GM12801 (cell line): ENCODE data around the gene ZSCAN23.

Source experiments
- TF ChIP-seq, protein P1 (sequence below): IDR thresholded peaks from one replicate; pipeline ENCODE4 v1.5.1; 2011; ENCODE audit warnings: control low read depth; ENCODE audit not compliant: insufficient read length; ENCODE audit errors: extremely low read depth

ZSCAN23 gene

DNA sequence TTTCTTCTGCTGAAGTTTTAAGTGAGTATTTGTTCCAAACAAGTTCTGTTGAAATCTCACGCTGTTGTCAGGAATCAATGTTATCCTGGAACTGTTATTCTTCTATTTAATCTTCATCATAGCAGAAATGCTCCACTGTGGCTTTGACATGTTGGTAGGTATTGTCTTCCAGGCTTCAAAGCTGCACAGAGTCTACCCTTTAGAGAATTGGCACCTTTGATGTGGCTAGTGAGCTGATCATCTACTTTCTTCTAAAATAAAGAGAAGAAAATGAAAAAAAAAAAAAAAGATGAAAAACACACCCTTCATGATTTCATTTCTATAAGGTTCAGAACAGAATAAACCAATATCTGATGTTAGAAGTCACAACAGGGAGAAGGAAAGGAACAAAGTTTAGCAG, 5.8 kb upstream of the ZSCAN23 start:
- TF ChIP-seq, protein P1, sequence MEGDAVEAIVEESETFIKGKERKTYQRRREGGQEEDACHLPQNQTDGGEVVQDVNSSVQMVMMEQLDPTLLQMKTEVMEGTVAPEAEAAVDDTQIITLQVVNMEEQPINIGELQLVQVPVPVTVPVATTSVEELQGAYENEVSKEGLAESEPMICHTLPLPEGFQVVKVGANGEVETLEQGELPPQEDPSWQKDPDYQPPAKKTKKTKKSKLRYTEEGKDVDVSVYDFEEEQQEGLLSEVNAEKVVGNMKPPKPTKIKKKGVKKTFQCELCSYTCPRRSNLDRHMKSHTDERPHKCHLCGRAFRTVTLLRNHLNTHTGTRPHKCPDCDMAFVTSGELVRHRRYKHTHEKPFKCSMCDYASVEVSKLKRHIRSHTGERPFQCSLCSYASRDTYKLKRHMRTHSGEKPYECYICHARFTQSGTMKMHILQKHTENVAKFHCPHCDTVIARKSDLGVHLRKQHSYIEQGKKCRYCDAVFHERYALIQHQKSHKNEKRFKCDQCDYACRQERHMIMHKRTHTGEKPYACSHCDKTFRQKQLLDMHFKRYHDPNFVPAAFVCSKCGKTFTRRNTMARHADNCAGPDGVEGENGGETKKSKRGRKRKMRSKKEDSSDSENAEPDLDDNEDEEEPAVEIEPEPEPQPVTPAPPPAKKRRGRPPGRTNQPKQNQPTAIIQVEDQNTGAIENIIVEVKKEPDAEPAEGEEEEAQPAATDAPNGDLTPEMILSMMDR, result no peak

DNA sequence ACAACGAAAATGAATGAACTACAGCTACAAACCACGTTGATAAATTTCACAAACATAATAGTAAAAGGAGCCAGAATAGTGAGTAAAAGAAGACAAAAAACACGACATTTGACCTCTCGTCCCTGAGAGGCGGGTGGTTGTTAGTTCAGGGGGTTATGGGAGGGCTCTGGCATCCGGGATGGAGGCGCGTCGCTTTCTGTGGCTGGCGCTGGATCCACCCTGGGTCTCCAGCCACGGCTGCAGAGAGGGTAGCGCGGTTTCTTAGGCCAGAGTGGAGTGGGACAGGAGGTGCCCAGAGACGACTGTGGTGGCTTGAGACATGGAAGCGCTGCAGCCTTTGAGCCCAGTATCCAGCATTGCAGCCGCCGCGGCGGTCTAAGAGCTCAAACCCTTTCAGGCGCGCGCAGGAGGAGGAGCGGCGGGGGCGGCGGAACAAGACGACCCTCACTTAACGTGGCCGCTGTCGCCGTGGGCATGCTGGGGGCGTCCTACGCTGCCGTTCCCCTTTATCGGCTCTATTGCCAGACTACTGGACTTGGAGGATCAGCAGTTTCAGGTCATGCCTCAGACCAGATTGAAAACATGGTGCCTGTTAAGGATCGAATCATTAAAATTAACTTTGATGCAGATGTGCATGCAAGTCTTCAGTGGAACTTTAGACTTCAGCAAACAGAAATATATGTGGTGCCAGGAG, 3.7 kb upstream of the ZSCAN23 start:
- TF ChIP-seq, protein P1, result no peak

DNA sequence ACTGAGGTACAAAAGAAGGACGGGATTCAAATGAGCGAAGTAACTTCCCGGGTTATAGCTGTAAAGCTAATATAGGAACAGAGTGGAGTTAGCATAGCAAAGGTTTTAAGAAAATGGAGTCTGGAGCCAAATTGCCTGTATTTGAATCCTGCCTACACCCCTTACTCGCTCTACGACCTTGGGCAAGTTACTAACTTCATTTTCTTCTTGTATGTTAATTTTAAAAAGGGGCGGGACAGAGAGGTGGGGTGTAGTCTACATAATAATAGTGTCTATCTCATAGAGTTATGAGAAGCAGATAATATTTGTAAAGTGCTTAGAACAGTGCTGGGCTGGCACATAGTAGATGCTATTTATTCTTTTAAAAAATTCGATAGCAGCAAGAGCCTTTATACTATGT, 705 bp downstream of the ZSCAN23 start:
- TF ChIP-seq, protein P1, result no peak

DNA sequence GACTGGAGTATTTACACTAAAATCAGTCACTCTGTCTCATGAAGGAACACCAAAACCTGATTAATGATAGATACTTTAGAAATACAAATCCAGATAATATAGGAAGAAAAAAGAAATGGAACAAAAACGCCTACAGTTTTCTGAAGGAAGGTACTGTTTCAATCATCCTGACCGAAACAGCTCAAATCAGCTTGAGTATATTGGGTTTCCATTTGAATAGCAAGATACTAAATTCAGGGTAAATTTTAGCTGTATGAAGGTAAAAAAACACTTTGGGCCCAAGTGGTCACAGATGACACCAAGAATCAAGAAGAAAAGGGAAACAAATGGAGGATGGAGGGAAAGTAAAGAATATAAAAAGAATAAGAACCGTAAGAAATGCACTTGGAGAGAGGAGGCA, 6.9 kb downstream of the ZSCAN23 start:
- TF ChIP-seq, protein P1, result no peak

DNA sequence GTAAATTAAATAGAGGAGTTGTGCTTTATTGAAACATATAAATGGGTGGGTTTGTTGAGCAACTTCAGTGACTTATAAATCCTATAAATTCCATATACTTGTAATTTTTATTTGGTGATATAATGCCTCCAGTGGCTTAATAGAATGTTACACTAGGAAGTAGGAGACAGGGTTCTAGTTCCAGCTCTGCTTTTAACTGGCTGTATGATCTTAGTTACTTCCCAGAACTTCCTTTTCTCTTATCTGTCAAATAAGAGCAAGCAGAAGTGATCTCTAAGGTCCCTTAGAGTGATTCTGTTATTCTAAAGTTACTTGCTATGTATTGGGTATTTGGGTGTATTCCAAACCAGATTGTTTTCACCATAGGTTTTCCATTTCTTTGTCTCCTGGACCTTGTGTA, 10.2 kb downstream of the ZSCAN23 start:
- TF ChIP-seq, protein P1, result no peak

DNA sequence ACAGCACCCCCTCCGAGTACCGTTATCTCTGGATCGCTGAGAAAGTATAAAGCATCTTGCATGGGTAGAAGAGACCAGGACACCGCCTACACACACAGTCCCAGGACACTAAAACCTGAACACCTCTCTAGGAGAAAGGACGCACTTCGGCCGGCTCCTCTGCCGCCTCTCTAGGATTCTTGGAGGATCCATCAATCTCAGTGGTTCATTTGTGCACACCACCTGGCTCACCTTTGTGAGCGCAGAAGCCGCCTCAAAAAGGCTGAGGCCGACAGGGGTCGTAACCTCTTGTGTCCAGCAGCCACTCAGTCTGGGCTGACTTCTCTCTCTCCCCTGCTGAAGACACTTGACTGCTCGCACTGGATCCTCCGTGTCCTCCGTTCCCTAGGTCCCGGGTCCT, 13.5 kb downstream of the ZSCAN23 start:
- TF ChIP-seq, protein P1, result no peak

DNA sequence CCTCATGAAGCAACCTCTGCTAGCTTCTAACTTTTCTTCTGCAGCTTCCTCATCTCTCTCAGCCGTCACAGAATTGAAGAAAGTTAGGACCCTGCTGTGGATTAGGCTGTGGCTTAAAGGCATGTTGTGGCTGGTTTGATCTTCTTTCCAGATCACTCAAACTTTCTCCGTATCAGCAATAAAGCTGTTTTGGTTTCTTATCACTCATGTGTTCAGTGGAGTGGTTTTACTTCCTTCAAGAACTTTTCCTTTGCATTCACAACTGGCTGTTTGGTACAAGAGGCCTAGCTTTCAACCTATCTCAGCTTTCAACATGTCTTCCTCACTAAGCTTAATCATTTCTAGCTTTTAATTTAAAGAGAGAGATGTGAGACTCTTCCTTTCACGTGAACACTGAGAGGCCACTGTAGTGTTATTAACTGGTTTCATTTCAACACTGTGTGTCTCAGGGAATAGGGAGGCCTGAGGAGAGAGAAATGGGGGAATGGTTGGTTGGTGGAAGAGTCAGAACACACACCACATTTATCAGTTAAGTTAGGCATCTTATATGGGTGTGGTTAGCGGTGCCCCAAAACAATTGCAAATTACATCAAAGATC, 17.2 kb downstream of the ZSCAN23 start:
- TF ChIP-seq, protein P1, result no peak
